Ascending aorta (tissue), 2 donors: ENCODE data around the gene ZGPAT. TPM values are rescaled to one million over a fixed set of nuclear protein-coding genes. Genes with fewer than 3 reads are reported as not detected.

Source experiments
- DNase-seq, 2 donors: peaks; one replicate each; pipeline ENCODE4 v3.0.0-alpha.2; 2019; ENCODE audit warnings: low spot score in 2 of 2
- H3K27ac ChIP-seq, 2 donors: fragments of 200-600 bp; sonication (generic); one replicate each; pipeline ENCODE4 v1.5.1; 2016 to 2017; ENCODE audit warnings: mild to moderate bottlenecking in 1 of 2
- H3K27me3 ChIP-seq: fragments of 200-600 bp; sonication (generic); one replicate; pipeline ENCODE4 v1.5.1; 2017
- H3K36me3 ChIP-seq, 2 donors: fragments of 200-600 bp; sonication (generic); one replicate each; pipeline ENCODE4 v1.5.1; 2016
- H3K4me1 ChIP-seq, 2 donors: fragments of 200-600 bp; sonication (generic); one replicate each; pipeline ENCODE4 v1.5.1; 2016 to 2017; ENCODE audit warnings: mild to moderate bottlenecking in 1 of 2
- H3K4me3 ChIP-seq, 2 donors: fragments of 200-600 bp; sonication (generic); one replicate each; pipeline ENCODE4 v1.5.1; 2016 to 2017; ENCODE audit warnings: mild to moderate bottlenecking in 1 of 2
- H3K9me3 ChIP-seq, 2 donors: fragments of 200-600 bp; sonication (generic); one replicate each; pipeline ENCODE4 v1.5.1; 2016
- intact Hi-C: fragments of 100-400 bp; cut with DNase I; formaldehyde crosslinking; loops from one replicate; pipeline ENCODE4 v1.15.1; 2023
- total RNA-seq: library from RNA; depleted of rRNA; stranded (reverse); fragments of >200 nt; gene quantifications from one replicate; pipeline ENCODE4 v1.1.0, GENCODE V29; 2016
- TF ChIP-seq, protein P1 (sequence below), 3 experiments: fragments of 200-600 bp in 2 of 3; fragments of 450-650 bp in 1 of 3; sonication (generic) in 2 of 3; IDR thresholded peaks; one replicate each; pipeline ENCODE4 v1.5.1; 2016 to 2019; ENCODE audit warnings: antibody characterized with exemption in 3 of 3, mild to moderate bottlenecking in 1 of 3, moderate library complexity in 1 of 3

ZGPAT gene
- total RNA-seq, 1 donor from 2014 or later = 42.4 TPM

DNA sequence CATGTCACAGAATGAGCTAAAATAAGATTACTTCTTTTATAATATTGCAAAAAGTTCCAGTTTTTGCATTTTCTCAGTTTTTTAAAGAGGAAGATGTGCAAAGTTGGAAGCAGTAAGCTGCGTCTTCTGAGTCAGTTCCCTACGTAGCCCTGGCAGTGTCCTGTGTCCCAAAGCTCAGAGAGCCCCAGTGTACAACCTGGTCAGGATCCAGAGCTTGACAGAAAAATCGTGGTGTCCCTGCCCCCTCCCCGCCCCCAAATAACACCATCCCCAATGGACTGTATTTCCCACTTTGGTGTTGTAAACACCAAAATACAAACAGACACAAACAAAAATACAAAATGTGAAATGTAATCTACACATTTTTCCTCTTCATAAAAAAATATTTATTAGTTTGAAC, 36.3 kb downstream of the ZGPAT start:
- DNase-seq = no peak
- H3K9me3 ChIP-seq = no peaks in the 10 kb centered on the region
- TF ChIP-seq, protein P1, sequence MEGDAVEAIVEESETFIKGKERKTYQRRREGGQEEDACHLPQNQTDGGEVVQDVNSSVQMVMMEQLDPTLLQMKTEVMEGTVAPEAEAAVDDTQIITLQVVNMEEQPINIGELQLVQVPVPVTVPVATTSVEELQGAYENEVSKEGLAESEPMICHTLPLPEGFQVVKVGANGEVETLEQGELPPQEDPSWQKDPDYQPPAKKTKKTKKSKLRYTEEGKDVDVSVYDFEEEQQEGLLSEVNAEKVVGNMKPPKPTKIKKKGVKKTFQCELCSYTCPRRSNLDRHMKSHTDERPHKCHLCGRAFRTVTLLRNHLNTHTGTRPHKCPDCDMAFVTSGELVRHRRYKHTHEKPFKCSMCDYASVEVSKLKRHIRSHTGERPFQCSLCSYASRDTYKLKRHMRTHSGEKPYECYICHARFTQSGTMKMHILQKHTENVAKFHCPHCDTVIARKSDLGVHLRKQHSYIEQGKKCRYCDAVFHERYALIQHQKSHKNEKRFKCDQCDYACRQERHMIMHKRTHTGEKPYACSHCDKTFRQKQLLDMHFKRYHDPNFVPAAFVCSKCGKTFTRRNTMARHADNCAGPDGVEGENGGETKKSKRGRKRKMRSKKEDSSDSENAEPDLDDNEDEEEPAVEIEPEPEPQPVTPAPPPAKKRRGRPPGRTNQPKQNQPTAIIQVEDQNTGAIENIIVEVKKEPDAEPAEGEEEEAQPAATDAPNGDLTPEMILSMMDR (IDR thresholded peaks at IDR 0.05) = no peak
- peaks cover 19 to 29% of the 10 kb centered on the region in 2 donors for H3K36me3 ChIP-seq
- intact Hi-C loops = loop anchor here (5.0 kb wide), 1 partner anchor 88 kb away; the partner anchor contains the start of gene ZBTB46
- H3K27ac ChIP-seq = no peak overlapping the region
- no peaks in the 10 kb centered on the region for H3K27me3 ChIP-seq
- no peak overlapping the region for H3K4me3 ChIP-seq
- peaks cover 10 to 14% of the 10 kb centered on the region in 2 donors for H3K4me1 ChIP-seq

DNA sequence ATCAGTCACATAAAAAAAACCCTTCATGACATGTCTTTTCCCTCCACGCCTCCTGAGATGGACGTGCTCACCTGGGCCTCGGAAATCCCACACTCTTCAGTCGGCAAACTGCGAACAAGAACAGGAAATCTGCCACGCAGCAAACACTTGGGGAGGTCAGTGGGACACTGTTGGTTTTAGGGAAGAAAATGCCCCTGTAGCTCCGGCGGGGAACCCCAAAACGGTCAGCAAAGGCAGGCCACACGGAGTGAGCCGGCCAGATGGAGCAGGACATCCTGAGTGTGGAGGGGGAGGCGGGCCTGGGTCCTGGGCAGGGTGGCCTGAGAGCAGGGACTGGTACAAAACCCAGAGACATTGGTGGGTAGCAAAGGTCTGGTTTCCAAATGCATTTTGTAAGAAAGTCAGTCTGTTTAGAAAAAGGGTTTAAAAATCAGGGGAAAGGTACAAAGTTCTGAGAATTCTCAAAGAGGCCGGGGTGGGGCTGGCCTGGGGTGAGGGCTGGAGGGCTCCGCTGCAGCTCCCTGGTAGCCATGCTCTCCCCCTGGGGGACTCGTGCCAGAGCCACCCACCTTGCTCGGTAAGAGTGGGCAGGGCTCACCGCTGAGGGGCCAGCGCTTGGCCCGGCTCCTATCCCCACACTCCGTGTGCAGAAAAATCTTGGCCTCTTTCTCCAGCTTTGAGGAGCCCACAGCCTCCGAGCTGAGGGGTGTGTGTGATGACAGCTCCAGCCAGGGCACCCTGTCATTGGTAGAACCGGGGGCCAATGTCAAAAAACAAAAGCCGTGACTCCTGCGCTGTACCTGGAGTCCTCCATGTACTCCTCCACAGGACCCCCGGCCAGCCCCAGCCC, 37.0 kb downstream of the ZGPAT start:
- Histone ChIP-seq H3K27ac (no peak overlapping the region), H3K36me3 (peaks cover 19 to 29% of the 10 kb centered on the region in 2 donors), H3K4me3 (no peak overlapping the region), H3K9me3 (no peaks in the 10 kb centered on the region), H3K4me1 (peaks cover 9 to 13% of the 10 kb centered on the region in 2 donors), H3K27me3 (no peaks in the 10 kb centered on the region)
- TF ChIP-seq, protein P1 (IDR thresholded peaks at IDR 0.05) = no peak
- intact Hi-C loops = loop anchor here (5.0 kb wide), 1 partner anchor 88 kb away; the partner anchor contains the start of gene ZBTB46
- no peak for DNase-seq

DNA sequence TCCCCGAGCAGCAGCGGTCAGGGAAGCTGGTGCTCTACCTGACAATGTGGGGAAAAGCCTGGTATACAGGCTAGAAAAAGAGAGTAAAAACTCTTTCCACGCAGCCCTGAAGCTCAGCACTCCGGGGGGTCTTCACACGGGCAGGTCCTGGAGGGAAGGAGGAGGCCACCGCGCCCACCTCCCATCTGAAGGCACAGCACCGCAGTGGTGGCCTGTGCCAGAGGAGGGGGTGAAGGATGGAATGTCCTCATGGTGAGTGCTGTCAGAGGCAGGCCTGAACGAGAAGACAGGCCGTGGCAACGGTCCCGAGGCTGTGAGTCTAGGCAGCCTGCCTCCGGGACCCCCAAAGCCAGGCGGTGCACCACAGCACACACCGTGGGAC, 37.6 kb downstream of the ZGPAT start:
- intact Hi-C loops = no loop called here
- no peaks in the 10 kb centered on the region for H3K27me3 ChIP-seq
- no peak overlapping the region for H3K4me3 ChIP-seq
- peaks cover 19 to 29% of the 10 kb centered on the region in 2 donors for H3K36me3 ChIP-seq
- H3K9me3 ChIP-seq = no peaks in the 10 kb centered on the region
- no peak for DNase-seq
- TF ChIP-seq, protein P1 (IDR thresholded peaks at IDR 0.05) = no peak
- H3K27ac ChIP-seq = no peak overlapping the region
- peaks cover 9 to 13% of the 10 kb centered on the region in 2 donors for H3K4me1 ChIP-seq

DNA sequence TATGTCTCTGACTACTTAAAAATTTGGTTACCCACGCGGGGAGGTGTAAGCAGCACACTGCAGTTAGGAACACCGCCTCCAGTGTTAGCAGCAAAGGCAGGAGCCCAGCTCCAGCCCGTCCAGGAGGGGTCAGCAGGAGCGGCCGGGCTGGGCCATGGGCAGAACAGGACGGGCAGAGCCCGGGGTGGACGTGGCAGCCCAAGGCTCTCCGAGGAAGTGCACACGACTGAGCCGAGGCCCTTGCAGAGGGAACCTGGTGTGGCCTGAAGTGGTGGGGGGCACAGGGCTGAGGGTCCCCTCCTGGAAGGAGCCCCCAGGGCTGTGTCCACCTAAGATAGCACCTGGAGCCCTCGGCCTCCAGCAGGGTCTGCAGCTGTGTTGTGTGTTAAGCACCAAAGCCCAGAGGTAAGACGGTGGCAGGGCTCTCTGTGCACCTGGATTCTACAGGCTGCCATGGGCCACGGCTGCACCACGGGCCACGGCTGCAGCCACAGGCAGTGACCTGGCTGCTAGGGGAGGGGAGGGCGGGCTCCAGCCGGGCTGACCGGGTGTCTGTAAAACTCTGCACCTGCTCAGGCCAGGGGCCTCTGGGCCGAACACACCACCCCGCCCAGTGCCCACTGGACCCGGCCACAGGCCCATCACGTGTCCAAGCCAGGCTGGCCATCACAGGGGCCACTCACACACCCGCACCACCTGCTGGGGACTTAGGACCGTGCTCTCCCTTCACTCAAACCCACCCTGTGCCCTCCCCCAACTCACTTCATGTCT, 38.3 kb downstream of the ZGPAT start:
- Histone ChIP-seq H3K4me1 (peaks cover 6 to 10% of the 10 kb centered on the region in 2 donors), H3K4me3 (no peak overlapping the region), H3K36me3 (peaks cover 19 to 29% of the 10 kb centered on the region in 2 donors), H3K27me3 (no peaks in the 10 kb centered on the region), H3K9me3 (no peaks in the 10 kb centered on the region), H3K27ac (no peak overlapping the region)
- intact Hi-C loops = no loop called here
- TF ChIP-seq, protein P1 (IDR thresholded peaks at IDR 0.05) = no peak
- DNase-seq = no peak

DNA sequence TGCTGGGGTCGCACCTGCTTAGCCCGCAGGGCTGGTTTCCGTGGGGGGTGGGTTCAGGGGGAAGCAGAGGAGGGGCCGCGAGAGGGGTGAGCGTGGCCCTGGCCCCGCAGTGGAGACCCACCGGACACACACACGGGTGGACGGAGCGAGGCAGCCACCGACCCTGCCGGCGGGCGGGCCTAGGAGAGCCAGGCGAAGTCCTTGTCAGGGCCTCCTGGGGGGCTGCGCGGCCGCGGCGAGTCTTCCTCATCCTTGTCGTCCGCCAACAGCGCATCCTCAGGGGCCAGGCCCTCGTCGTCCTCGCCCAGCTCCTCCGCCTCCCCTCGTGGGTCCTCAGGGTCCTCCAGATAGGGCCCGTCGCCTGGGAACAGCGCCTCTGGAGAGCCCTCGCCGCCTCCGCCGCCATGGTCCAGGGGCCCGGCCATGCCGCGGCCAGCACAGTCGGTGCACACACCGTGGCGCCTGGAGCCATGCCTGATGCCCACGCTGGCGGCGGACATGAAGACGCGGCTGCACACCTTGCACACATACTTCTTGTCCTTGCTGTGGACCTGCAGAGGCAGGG, 39.0 kb downstream of the ZGPAT start:
- TF ChIP-seq, protein P1 (IDR thresholded peaks at IDR 0.05) = no peak
- Histone ChIP-seq H3K4me1 (peaks cover 0 to 3% of the 10 kb centered on the region in 2 donors), H3K9me3 (no peaks in the 10 kb centered on the region), H3K27me3 (no peaks in the 10 kb centered on the region), H3K36me3 (peaks cover 18 to 23% of the 10 kb centered on the region in 2 donors), H3K4me3 (no peak overlapping the region), H3K27ac (no peak overlapping the region)
- DNase-seq = no peak
- intact Hi-C loops = no loop called here
